GM19351 (cell line): ENCODE data around the gene PLSCR2.
"Not testable (repeated sequence)": the region's sequence is repeated elsewhere in the genome, so short reads cannot be mapped to it uniquely, and the experiment has no call there.

Experiments used
- ATAC-seq: cut with Tn5 transposase; IDR thresholded peaks from one replicate; pipeline ENCODE4 v1.9.1; 2021; ENCODE audit warnings: mild to moderate bottlenecking, moderate library complexity; ENCODE audit not compliant: unreplicated experiment

Gene PLSCR2

GRCh38 chr3:146491303-146491702 lies 21.9 kb upstream of the PLSCR2 start:
- ATAC-seq, result no peak

- ATAC-seq, result no peak
Observed at GRCh38 chr3:146485297-146485696, 15.9 kb upstream of the PLSCR2 start.

GRCh38 chr3:146476094-146476740 lies 6.9 kb upstream of the PLSCR2 start:
- ATAC-seq, result no peak

GRCh38 chr3:146474976-146475375 lies 5.6 kb upstream of the PLSCR2 start:
- ATAC-seq, result not testable (repeated sequence)

- ATAC-seq, result no peak
Observed at GRCh38 chr3:146473726-146474125, 4.4 kb upstream of the PLSCR2 start.

- ATAC-seq, result no peak
Observed at GRCh38 chr3:146472611-146473010, 3.2 kb upstream of the PLSCR2 start.

GRCh38 chr3:146471012-146471411 lies 1.7 kb upstream of the PLSCR2 start:
- no peak for ATAC-seq

- no peak for ATAC-seq
Observed at GRCh38 chr3:146470425-146470990, 1.1 kb upstream of the PLSCR2 start.

- no peak for ATAC-seq
Observed at GRCh38 chr3:146468671-146469149, 651 bp downstream of the PLSCR2 start.

GRCh38 chr3:146468234-146468633 lies 1.1 kb downstream of the PLSCR2 start:
- no peak for ATAC-seq

GRCh38 chr3:146466604-146467003 lies 2.8 kb downstream of the PLSCR2 start:
- no peak for ATAC-seq

GRCh38 chr3:146465693-146466465 lies 3.5 kb downstream of the PLSCR2 start:
- no peak for ATAC-seq

- no peak for ATAC-seq
Observed at GRCh38 chr3:146464783-146465182, 4.6 kb downstream of the PLSCR2 start.

- no peak for ATAC-seq
Observed at GRCh38 chr3:146464005-146464595, 5.3 kb downstream of the PLSCR2 start.

- ATAC-seq, result no peak
Observed at GRCh38 chr3:146454796-146455195, 14.6 kb downstream of the PLSCR2 start.

GRCh38 chr3:146449613-146450012 lies 19.7 kb downstream of the PLSCR2 start:
- ATAC-seq, result no peak

GRCh38 chr3:146449076-146449475 lies 20.3 kb downstream of the PLSCR2 start:
- ATAC-seq, result no peak

- ATAC-seq, result no peak
Observed at GRCh38 chr3:146446026-146446425, 23.3 kb downstream of the PLSCR2 start.

GRCh38 chr3:146440310-146440709 lies 29.1 kb downstream of the PLSCR2 start:
- not testable (repeated sequence) for ATAC-seq

- ATAC-seq, result no peak
Observed at GRCh38 chr3:146432066-146432465, 37.3 kb downstream of the PLSCR2 start.

- no peak for ATAC-seq
Observed at GRCh38 chr3:146431240-146431639, 38.1 kb downstream of the PLSCR2 start.

GRCh38 chr3:146425341-146425740 lies 44.0 kb downstream of the PLSCR2 start:
- no peak for ATAC-seq
